OCI-LY1 (cell line): Measurements from ENCODE around the gene PTPRM.

Experiments used
- H2AFZ ChIP-seq: fragments of 200-600 bp; sonication (generic), shearing (Covaris generic); 2 replicates; pipeline ENCODE4 v1.6.0; 2014; ENCODE audit warnings: antibody characterized with exemption, mild to moderate bottlenecking, low read length
- H3F3A ChIP-seq: fragments of 200-600 bp; sonication (generic), shearing (Covaris generic); 2 replicates; pipeline ENCODE4 v1.6.0; 2014; ENCODE audit warnings: mild to moderate bottlenecking, antibody characterized with exemption, low read length, moderate library complexity; ENCODE audit not compliant: insufficient read depth
- H3K27ac ChIP-seq: fragments of 200-600 bp; sonication (generic); 2 replicates; pipeline ENCODE4 v1.5.1; 2014; ENCODE audit warnings: low read length, mixed run types, mild to moderate bottlenecking, low read depth; ENCODE audit not compliant: poor library complexity, severe bottlenecking
- H3K27me3 ChIP-seq: fragments of 200-600 bp; sonication (generic); 2 replicates; pipeline ENCODE4 v1.6.0; 2014; ENCODE audit warnings: antibody characterized with exemption, mild to moderate bottlenecking, low read length, moderate library complexity; ENCODE audit not compliant: insufficient read depth
- H3K36me3 ChIP-seq: fragments of 200-600 bp; sonication (generic); 2 replicates; pipeline ENCODE4 v1.6.1; 2014; ENCODE audit warnings: mild to moderate bottlenecking, antibody characterized with exemption, low read length, moderate library complexity, mixed read lengths; ENCODE audit not compliant: insufficient read depth
- H3K4me1 ChIP-seq: fragments of 200-600 bp; sonication (generic); 2 replicates; pipeline ENCODE4 v1.5.1; 2014; ENCODE audit warnings: mild to moderate bottlenecking, low read length, moderate library complexity; ENCODE audit not compliant: insufficient read depth, severe bottlenecking
- H3K4me2 ChIP-seq: fragments of 200-600 bp; sonication (generic), shearing (Covaris generic); 2 replicates; pipeline ENCODE4 v1.6.1; 2014; ENCODE audit warnings: low read length
- H3K4me3 ChIP-seq: fragments of 200-600 bp; sonication (generic); 2 replicates; pipeline ENCODE4 v1.5.1; 2014; ENCODE audit warnings: low read length, low read depth, mild to moderate bottlenecking, mixed read lengths; ENCODE audit not compliant: poor library complexity, severe bottlenecking
- H3K79me2 ChIP-seq: fragments of 200-600 bp; shearing (Covaris generic); 2 replicates; pipeline ENCODE4 v1.6.1; 2016; ENCODE audit warnings: mixed run types, low read length, mixed read lengths; ENCODE audit not compliant: insufficient read depth
- H3K9ac ChIP-seq: fragments of 200-600 bp; sonication (generic), shearing (Covaris generic); 2 replicates; pipeline ENCODE4 v1.6.1; 2014; ENCODE audit warnings: mild to moderate bottlenecking, low read length, mixed read lengths
- H3K9me2 ChIP-seq: fragments of 200-600 bp; sonication (generic), shearing (Covaris generic); 2 replicates; pipeline ENCODE4 v1.6.1; 2014; ENCODE audit warnings: low read depth, mild to moderate bottlenecking, low read length, mixed read lengths
- H3K9me3 ChIP-seq: fragments of 200-600 bp; shearing (Covaris generic); 2 replicates; pipeline ENCODE4 v1.6.1; 2014; ENCODE audit warnings: low read length, mixed read lengths
- H4K20me1 ChIP-seq: fragments of 200-600 bp; sonication (generic), shearing (Covaris generic); 2 replicates; pipeline ENCODE4 v1.6.0; 2016; ENCODE audit warnings: mild to moderate bottlenecking, low read length; ENCODE audit not compliant: insufficient read depth
- EZH2 ChIP-seq: fragments of 200-600 bp; sonication (generic), shearing (Covaris generic); IDR thresholded peaks from 2 replicates; pipeline ENCODE4 v1.8.0; 2017; ENCODE audit warnings: borderline replicate concordance, mixed run types, mild to moderate bottlenecking, antibody characterized with exemption, low read length, moderate library complexity, mixed read lengths
- TF ChIP-seq, protein P1 (sequence below): fragments of 200-600 bp; sonication (generic), shearing (Covaris generic); IDR thresholded peaks from 2 replicates; pipeline ENCODE4 v1.5.1; 2017; ENCODE audit warnings: mild to moderate bottlenecking, antibody characterized with exemption, low read length, moderate library complexity, mixed read lengths

PTPRM gene

DNA sequence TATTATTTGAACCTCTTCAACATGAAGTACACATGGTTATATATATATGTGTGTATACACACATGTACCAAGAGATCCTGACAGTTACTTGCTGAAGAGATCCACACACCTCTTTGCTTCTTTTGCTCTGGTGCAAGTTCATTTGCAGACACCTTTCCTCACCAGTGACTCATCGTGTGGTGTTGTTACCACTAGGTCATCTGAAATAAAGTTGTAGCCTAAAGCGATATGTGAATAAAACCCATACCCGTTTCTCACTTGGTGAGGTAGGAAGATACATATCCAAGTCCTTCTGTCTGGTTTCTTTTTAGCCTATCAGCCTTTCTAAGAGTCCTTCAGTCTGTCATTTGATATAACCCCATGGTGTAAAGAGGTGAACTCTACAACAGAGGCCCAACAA is 662.7 kb downstream of the PTPRM start:
- no peak for TF ChIP-seq EZH2
- TF ChIP-seq, protein P1, sequence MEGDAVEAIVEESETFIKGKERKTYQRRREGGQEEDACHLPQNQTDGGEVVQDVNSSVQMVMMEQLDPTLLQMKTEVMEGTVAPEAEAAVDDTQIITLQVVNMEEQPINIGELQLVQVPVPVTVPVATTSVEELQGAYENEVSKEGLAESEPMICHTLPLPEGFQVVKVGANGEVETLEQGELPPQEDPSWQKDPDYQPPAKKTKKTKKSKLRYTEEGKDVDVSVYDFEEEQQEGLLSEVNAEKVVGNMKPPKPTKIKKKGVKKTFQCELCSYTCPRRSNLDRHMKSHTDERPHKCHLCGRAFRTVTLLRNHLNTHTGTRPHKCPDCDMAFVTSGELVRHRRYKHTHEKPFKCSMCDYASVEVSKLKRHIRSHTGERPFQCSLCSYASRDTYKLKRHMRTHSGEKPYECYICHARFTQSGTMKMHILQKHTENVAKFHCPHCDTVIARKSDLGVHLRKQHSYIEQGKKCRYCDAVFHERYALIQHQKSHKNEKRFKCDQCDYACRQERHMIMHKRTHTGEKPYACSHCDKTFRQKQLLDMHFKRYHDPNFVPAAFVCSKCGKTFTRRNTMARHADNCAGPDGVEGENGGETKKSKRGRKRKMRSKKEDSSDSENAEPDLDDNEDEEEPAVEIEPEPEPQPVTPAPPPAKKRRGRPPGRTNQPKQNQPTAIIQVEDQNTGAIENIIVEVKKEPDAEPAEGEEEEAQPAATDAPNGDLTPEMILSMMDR, result no peak
- no peak overlapping the region for H3K4me3 ChIP-seq
- H3K79me2 ChIP-seq, result no peaks in the 10 kb centered on the region
- H3K9me3 ChIP-seq, result no peaks in the 10 kb centered on the region; the same call in 1 of the 2 replicates
- no peaks in the 10 kb centered on the region for H3K9me2 ChIP-seq
- no peak overlapping the region for H3K4me2 ChIP-seq
- no peaks in the 10 kb centered on the region for H3K27me3 ChIP-seq
- H3K4me1 ChIP-seq, result no peaks in the 10 kb centered on the region
- no peak overlapping the region for H2AFZ ChIP-seq
- no peak overlapping the region for H3K9ac ChIP-seq
- no peaks in the 10 kb centered on the region for H3K36me3 ChIP-seq
- no peaks in the 10 kb centered on the region for H4K20me1 ChIP-seq
- H3F3A ChIP-seq, result no peaks in the 10 kb centered on the region
- no peak overlapping the region for H3K27ac ChIP-seq

- no peak for TF ChIP-seq EZH2
- TF ChIP-seq, protein P1, result no peak
- H3F3A ChIP-seq, result no peaks in the 10 kb centered on the region
- H3K9me2 ChIP-seq, result no peaks in the 10 kb centered on the region
- H3K79me2 ChIP-seq, result no peaks in the 10 kb centered on the region
- H3K4me2 ChIP-seq, result no peak overlapping the region
- no peaks in the 10 kb centered on the region for H3K27me3 ChIP-seq
- no peak overlapping the region for H3K27ac ChIP-seq
- no peak overlapping the region for H3K4me3 ChIP-seq
- H3K4me1 ChIP-seq, result no peaks in the 10 kb centered on the region
- H3K9ac ChIP-seq, result no peak overlapping the region
- no peaks in the 10 kb centered on the region for H3K9me3 ChIP-seq
- H4K20me1 ChIP-seq, result no peaks in the 10 kb centered on the region
- H2AFZ ChIP-seq, result no peak overlapping the region
- no peaks in the 10 kb centered on the region for H3K36me3 ChIP-seq
Observed at GRCh38 chr18:8231316-8231715, 664.2 kb downstream of the PTPRM start.

- Histone ChIP-seq H3K79me2 (no peaks in the 10 kb centered on the region), H3K4me1 (no peaks in the 10 kb centered on the region), H3K9me2 (no peaks in the 10 kb centered on the region), H3K36me3 (no peaks in the 10 kb centered on the region), H4K20me1 (no peaks in the 10 kb centered on the region), H3K27me3 (no peaks in the 10 kb centered on the region), H3F3A (no peaks in the 10 kb centered on the region), H3K4me2 (no peak overlapping the region), H3K9me3 (no peaks in the 10 kb centered on the region), H3K9ac (no peak overlapping the region), H3K27ac (no peak overlapping the region), H2AFZ (no peak overlapping the region), H3K4me3 (no peak overlapping the region)
- no peak for TF ChIP-seq EZH2
- TF ChIP-seq, protein P1, result no peak
Observed at GRCh38 chr18:8232791-8233190, 665.7 kb downstream of the PTPRM start.
